GM23338 (cell line): ENCODE measurements around the gene FLT3. TPM values are rescaled to one million over a fixed set of nuclear protein-coding genes. Genes with fewer than 3 reads are reported as not detected.

Experiments used
- ATAC-seq: fragments of 200-7000 bp; cut with Tn5 transposase; 3 replicates; pipeline ENCODE4 v1.9.1; 2020
- DNase-seq: peaks from one replicate; pipeline ENCODE4 v3.0.0-alpha.2; 2015; ENCODE audit warnings: low spot score
- H2AFZ ChIP-seq: fragments of 200-600 bp; sonication (generic); 2 replicates; pipeline ENCODE4 v1.8.0; 2016; ENCODE audit warnings: antibody characterized with exemption, mild to moderate bottlenecking, moderate library complexity
- H3F3A ChIP-seq: fragments of 200-600 bp; sonication (generic); replicated peaks from 2 replicates; pipeline ENCODE4 v1.8.0; 2017; ENCODE audit warnings: antibody characterized with exemption, mixed run types, low read depth
- H3K27ac ChIP-seq: fragments of 200-600 bp; sonication (generic); 2 replicates; pipeline ENCODE4 v1.6.1; 2016; ENCODE audit warnings: low read depth
- H3K27me3 ChIP-seq: fragments of 200-600 bp; sonication (generic); 2 replicates; pipeline ENCODE4 v1.8.0; 2016; ENCODE audit warnings: mild to moderate bottlenecking, mixed run types, moderate library complexity; ENCODE audit not compliant: insufficient read depth
- H3K36me3 ChIP-seq: fragments of 200-600 bp; sonication (generic); 2 replicates; pipeline ENCODE4 v1.8.0; 2016; ENCODE audit warnings: mild to moderate bottlenecking; ENCODE audit not compliant: insufficient read depth
- H3K4me1 ChIP-seq: fragments of 200-600 bp; sonication (generic); 2 replicates; pipeline ENCODE4 v1.8.0; 2016; ENCODE audit warnings: mild to moderate bottlenecking, moderate library complexity; ENCODE audit not compliant: insufficient read depth
- H3K4me2 ChIP-seq: fragments of 200-600 bp; sonication (generic); 2 replicates; pipeline ENCODE4 v1.7.1; 2017; ENCODE audit warnings: mixed run types
- H3K4me3 ChIP-seq: fragments of 200-600 bp; sonication (generic); 2 replicates; pipeline ENCODE4 v1.6.1; 2016; ENCODE audit warnings: mixed run types
- H3K79me2 ChIP-seq: fragments of 200-600 bp; sonication (generic); replicated peaks from 2 replicates; pipeline ENCODE4 v1.8.0; 2017; ENCODE audit warnings: mild to moderate bottlenecking; ENCODE audit not compliant: insufficient read depth
- H3K9me2 ChIP-seq: fragments of 200-600 bp; sonication (generic); 2 replicates; pipeline ENCODE4 v1.8.0; 2017; ENCODE audit not compliant: insufficient read depth
- H4K20me1 ChIP-seq: fragments of 200-600 bp; sonication (generic); replicated peaks from 2 replicates; pipeline ENCODE4 v1.8.0; 2017; ENCODE audit warnings: mild to moderate bottlenecking; ENCODE audit not compliant: insufficient read depth
- H3K27ac Mint-ChIP-seq: 2 replicates; pipeline ENCODE4 v1.8.0; 2020; ENCODE audit warnings: inconsistent platforms, mild to moderate bottlenecking, moderate library complexity, mixed read lengths
- H3K27me3 Mint-ChIP-seq: 3 replicates; pipeline ENCODE4 v1.8.0; 2022; ENCODE audit warnings: low read depth, mild to moderate bottlenecking, moderate library complexity, mixed read lengths, inconsistent platforms; ENCODE audit not compliant: insufficient read depth, poor library complexity
- H3K36me3 Mint-ChIP-seq: 3 replicates; pipeline ENCODE4 v1.8.0; 2021; ENCODE audit warnings: low read depth, mild to moderate bottlenecking, inconsistent platforms, moderate library complexity, mixed read lengths
- H3K4me1 Mint-ChIP-seq: 3 replicates; pipeline ENCODE4 v1.8.0; 2020; ENCODE audit warnings: mild to moderate bottlenecking, inconsistent platforms, mixed read lengths
- H3K4me3 Mint-ChIP-seq: 3 replicates; pipeline ENCODE4 v1.8.0; 2021; ENCODE audit warnings: moderate library complexity, mild to moderate bottlenecking, inconsistent platforms, mixed read lengths
- H3K9me3 Mint-ChIP-seq: 3 replicates; pipeline ENCODE4 v1.8.0; 2020; ENCODE audit warnings: moderate library complexity, mild to moderate bottlenecking, inconsistent platforms, mixed read lengths
- EZH2 ChIP-seq: fragments of 200-600 bp; sonication (generic); IDR thresholded peaks from one replicate; pipeline ENCODE4 v1.8.0; 2017; ENCODE audit warnings: antibody characterized with exemption, mild to moderate bottlenecking, low read depth; ENCODE audit not compliant: unreplicated experiment
- EZH2phosphoT487 ChIP-seq: fragments of 200-600 bp; sonication (generic); IDR thresholded peaks from one replicate; pipeline ENCODE4 v1.8.1; 2018; ENCODE audit warnings: antibody characterized with exemption; ENCODE audit not compliant: unreplicated experiment
- JUNB ChIP-seq: IDR thresholded peaks from one replicate; pipeline ENCODE4 v1.6.1; 2016; ENCODE audit warnings: antibody characterized with exemption; ENCODE audit not compliant: unreplicated experiment
- POLR2AphosphoS5 ChIP-seq: IDR thresholded peaks from 2 replicates; pipeline ENCODE4 v1.6.1; 2016; ENCODE audit warnings: antibody characterized with exemption, low read depth
- ZNF331 ChIP-seq: fragments of 250-450 bp; sonication (Bioruptor Pico); IDR thresholded peaks from 2 replicates; pipeline ENCODE4 v1.5.0; 2020; ENCODE audit warnings: low read depth, mild to moderate bottlenecking, moderate library complexity
- polyA plus RNA-seq: library from polyadenylated mRNA; unstranded; fragments of >200 nt; fragmentation: Nextera tagmentation; extraction: Ambion mirVana; gene quantifications from 2 replicates; pipeline ENCODE4 v1.2.1, GENCODE V29; 2016
- total RNA-seq: library from RNA; depleted of rRNA; stranded (reverse); fragments of >200 nt; shearing (Covaris generic); gene quantifications from 2 replicates; pipeline ENCODE4 v1.2.3, GENCODE V29; 2014
- TF ChIP-seq, protein P1 (sequence below): IDR thresholded peaks from 2 replicates; pipeline ENCODE4 v1.6.1; 2016; ENCODE audit warnings: antibody characterized with exemption
- TF ChIP-seq, protein P2 (sequence below): fragments of 250-450 bp; sonication (Bioruptor Pico); IDR thresholded peaks from 2 replicates; pipeline ENCODE4 v1.5.0; 2020; ENCODE audit warnings: mild to moderate bottlenecking, moderate library complexity

FLT3 gene
- total and polyA plus RNA-seq, 2 experiments from 2014 or later = 0.17 to 0.44 TPM

DNA sequence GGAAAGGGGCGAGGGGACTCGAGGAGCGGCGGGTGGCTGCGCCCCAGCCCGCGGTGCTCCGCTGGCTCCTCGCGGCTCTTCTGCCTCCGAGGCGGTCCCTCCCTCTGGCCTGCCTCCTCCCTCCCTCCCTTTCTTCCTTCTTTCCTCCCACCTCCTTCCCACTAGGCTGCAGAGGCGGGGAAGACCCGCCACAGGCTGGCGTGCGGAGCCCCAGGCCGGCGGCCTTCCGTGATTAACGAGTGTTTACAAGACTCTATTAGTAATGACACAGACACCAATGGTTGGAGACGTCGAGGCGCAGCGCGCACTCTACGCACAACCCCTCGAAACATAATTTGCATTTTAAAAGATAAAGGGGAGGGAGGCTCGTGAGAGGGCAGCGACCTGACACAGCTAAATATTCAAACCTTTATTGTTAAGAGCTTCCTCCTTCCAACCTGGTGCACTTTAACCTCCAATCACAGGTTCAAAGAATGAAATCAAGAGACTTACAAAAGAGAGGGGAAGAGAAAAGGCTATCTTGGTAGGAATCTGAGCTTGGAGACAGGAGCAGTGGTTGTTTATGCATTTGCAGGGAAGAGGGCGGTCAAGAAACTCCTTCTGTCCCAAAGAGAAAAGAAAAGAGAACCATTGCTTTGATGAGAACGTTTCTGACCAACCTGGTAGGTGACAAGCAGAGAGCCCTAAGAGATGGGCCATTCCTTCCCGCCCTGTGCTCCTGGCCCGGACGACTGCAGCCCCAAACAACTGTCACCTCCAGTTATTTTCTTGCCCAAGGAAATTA, 131.1 kb downstream of the FLT3 start, which contains the start of gene CDX2:
Gene CDX2 (minus strand): TSS at position 234 of the 784 bp plus-strand sequence. CDS start 309 bp downstream, outside the sequence.
- peaks cover 1% of the 10 kb centered on the region; the same call in 1 of the 3 replicates for H3K9me3 Mint-ChIP-seq
- ATAC-seq = peak; percentile 10
- H3K4me3 ChIP-seq = peak within 1 kb of the TSS; percentile 41

More for the DNA sequence above, 131.1 kb downstream of the FLT3 start, which contains the start of gene CDX2:
- Mint-ChIP-seq H3K27ac (no peak within 1 kb of the TSS), H3K27me3 (peaks cover 100% of the 10 kb centered on the region), H3K4me3 (peak within 1 kb of the TSS; percentile 62), H3K4me1 (peaks cover 58% of the 10 kb centered on the region), H3K36me3 (no peaks in the 10 kb centered on the region; the same call in 2 of the 3 replicates)
- TF ChIP-seq POLR2AphosphoS5 (no peak), EZH2 (peak; percentile 69), ZNF331 (CRISPR knock-in tag) (no peak), EZH2phosphoT487 (no peak), JUNB (no peak)
- TF ChIP-seq, protein P1, sequence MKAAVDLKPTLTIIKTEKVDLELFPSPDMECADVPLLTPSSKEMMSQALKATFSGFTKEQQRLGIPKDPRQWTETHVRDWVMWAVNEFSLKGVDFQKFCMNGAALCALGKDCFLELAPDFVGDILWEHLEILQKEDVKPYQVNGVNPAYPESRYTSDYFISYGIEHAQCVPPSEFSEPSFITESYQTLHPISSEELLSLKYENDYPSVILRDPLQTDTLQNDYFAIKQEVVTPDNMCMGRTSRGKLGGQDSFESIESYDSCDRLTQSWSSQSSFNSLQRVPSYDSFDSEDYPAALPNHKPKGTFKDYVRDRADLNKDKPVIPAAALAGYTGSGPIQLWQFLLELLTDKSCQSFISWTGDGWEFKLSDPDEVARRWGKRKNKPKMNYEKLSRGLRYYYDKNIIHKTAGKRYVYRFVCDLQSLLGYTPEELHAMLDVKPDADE = no peak
- TF ChIP-seq, protein P2, sequence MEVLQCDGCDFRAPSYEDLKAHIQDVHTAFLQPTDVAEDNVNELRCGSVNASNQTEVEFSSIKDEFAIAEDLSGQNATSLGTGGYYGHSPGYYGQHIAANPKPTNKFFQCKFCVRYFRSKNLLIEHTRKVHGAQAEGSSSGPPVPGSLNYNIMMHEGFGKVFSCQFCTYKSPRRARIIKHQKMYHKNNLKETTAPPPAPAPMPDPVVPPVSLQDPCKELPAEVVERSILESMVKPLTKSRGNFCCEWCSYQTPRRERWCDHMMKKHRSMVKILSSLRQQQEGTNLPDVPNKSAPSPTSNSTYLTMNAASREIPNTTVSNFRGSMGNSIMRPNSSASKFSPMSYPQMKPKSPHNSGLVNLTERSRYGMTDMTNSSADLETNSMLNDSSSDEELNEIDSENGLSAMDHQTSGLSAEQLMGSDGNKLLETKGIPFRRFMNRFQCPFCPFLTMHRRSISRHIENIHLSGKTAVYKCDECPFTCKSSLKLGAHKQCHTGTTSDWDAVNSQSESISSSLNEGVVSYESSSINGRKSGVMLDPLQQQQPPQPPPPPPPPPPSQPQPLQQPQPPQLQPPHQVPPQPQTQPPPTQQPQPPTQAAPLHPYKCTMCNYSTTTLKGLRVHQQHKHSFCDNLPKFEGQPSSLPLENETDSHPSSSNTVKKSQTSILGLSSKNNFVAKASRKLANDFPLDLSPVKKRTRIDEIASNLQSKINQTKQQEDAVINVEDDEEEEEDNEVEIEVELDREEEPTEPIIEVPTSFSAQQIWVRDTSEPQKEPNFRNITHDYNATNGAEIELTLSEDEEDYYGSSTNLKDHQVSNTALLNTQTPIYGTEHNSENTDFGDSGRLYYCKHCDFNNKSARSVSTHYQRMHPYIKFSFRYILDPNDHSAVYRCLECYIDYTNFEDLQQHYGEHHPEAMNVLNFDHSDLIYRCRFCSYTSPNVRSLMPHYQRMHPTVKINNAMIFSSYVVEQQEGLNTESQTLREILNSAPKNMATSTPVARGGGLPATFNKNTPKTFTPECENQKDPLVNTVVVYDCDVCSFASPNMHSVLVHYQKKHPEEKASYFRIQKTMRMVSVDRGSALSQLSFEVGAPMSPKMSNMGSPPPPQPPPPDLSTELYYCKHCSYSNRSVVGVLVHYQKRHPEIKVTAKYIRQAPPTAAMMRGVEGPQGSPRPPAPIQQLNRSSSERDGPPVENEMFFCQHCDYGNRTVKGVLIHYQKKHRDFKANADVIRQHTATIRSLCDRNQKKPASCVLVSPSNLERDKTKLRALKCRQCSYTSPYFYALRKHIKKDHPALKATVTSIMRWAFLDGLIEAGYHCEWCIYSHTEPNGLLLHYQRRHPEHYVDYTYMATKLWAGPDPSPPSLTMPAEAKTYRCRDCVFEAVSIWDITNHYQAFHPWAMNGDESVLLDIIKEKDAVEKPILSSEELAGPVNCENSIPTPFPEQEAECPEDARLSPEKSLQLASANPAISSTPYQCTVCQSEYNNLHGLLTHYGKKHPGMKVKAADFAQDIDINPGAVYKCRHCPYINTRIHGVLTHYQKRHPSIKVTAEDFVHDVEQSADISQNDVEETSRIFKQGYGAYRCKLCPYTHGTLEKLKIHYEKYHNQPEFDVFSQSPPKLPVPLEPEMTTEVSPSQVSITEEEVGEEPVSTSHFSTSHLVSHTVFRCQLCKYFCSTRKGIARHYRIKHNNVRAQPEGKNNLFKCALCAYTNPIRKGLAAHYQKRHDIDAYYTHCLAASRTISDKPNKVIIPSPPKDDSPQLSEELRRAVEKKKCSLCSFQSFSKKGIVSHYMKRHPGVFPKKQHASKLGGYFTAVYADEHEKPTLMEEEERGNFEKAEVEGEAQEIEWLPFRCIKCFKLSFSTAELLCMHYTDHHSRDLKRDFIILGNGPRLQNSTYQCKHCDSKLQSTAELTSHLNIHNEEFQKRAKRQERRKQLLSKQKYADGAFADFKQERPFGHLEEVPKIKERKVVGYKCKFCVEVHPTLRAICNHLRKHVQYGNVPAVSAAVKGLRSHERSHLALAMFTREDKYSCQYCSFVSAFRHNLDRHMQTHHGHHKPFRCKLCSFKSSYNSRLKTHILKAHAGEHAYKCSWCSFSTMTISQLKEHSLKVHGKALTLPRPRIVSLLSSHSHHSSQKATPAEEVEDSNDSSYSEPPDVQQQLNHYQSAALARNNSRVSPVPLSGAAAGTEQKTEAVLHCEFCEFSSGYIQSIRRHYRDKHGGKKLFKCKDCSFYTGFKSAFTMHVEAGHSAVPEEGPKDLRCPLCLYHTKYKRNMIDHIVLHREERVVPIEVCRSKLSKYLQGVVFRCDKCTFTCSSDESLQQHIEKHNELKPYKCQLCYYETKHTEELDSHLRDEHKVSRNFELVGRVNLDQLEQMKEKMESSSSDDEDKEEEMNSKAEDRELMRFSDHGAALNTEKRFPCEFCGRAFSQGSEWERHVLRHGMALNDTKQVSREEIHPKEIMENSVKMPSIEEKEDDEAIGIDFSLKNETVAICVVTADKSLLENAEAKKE = no peak
- Histone ChIP-seq H4K20me1 (peaks cover 42% of the 10 kb centered on the region), H3K4me2 (peak within 1 kb of the TSS; percentile 73), H2AFZ (no peak within 1 kb of the TSS), H3K27me3 (peaks cover 100% of the 10 kb centered on the region), H3K27ac (no peak within 1 kb of the TSS), H3F3A (peaks cover 54% of the 10 kb centered on the region), H3K36me3 (no peaks in the 10 kb centered on the region; the same call in 1 of the 2 replicates), H3K9me2 (no peaks in the 10 kb centered on the region), H3K4me1 (peaks cover 73% of the 10 kb centered on the region), H3K79me2 (no peaks in the 10 kb centered on the region)
- DNase-seq = peak; percentile 87
